A549 (cell line): ENCODE results near the gene LTB.

Experiments
- CHD2 ChIP-seq: fragments of 150-350 bp; IDR thresholded peaks from 2 replicates; pipeline ENCODE4 v1.6.1; 2014; ENCODE audit warnings: low read length; ENCODE audit not compliant: partially characterized antibody
- EP300 ChIP-seq, 2 experiments: fragments of >200 bp; sonication (Bioruptor Twin); formaldehyde crosslinking; IDR thresholded peaks; 2 replicates in 1 of 2; 3 replicates in 1 of 2; pipeline ENCODE4 v1.6.1; 2016 to 2017
- ESRRA ChIP-seq: fragments of 150-350 bp; IDR thresholded peaks from 2 replicates; pipeline ENCODE4 v1.6.1; 2014; ENCODE audit warnings: mild to moderate bottlenecking, low read length, borderline replicate concordance
- JUNB ChIP-seq: fragments of >200 bp; sonication (Bioruptor Twin); formaldehyde crosslinking; IDR thresholded peaks from 2 replicates; pipeline ENCODE4 v1.6.1; 2016
- MAZ ChIP-seq: fragments of 150-350 bp; IDR thresholded peaks from 2 replicates; pipeline ENCODE4 v1.6.1; 2014; ENCODE audit warnings: antibody characterized with exemption, low read depth, low read length, borderline replicate concordance
- NR3C1 ChIP-seq: fragments of >200 bp; sonication (Bioruptor Twin); formaldehyde crosslinking; IDR thresholded peaks from 3 replicates; pipeline ENCODE4 v1.6.1; 2017
- PHF8 ChIP-seq: fragments of 200-600 bp; sonication (generic); IDR thresholded peaks from 2 replicates; pipeline ENCODE4 v1.6.1; 2016; ENCODE audit warnings: low read depth, mild to moderate bottlenecking, antibody characterized with exemption, moderate library complexity, borderline replicate concordance
- POLR2A ChIP-seq: IDR thresholded peaks from 2 replicates; pipeline ENCODE4 v1.6.1; 2012; ENCODE audit warnings: mild to moderate bottlenecking, low read length
- POLR2AphosphoS2 ChIP-seq: conservative IDR thresholded peaks from 2 replicates; pipeline ENCODE4 v1.6.1; 2012; ENCODE audit warnings: low read length, improper control_type of control experiment, inconsistent platforms
- TF ChIP-seq, protein P1 (sequence below): fragments of 450-650 bp; IDR thresholded peaks from 2 replicates; pipeline ENCODE4 v1.6.1; 2014; ENCODE audit warnings: antibody characterized with exemption
- TF ChIP-seq, protein P2 (sequence below): fragments of >200 bp; sonication (Bioruptor Twin); formaldehyde crosslinking; IDR thresholded peaks from 3 replicates; pipeline ENCODE4 v1.5.1; 2016
- TF ChIP-seq, protein P3 (sequence below): IDR thresholded peaks from 2 replicates; pipeline ENCODE4 v1.6.1; 2012; ENCODE audit warnings: low read depth, borderline replicate concordance

DNA sequence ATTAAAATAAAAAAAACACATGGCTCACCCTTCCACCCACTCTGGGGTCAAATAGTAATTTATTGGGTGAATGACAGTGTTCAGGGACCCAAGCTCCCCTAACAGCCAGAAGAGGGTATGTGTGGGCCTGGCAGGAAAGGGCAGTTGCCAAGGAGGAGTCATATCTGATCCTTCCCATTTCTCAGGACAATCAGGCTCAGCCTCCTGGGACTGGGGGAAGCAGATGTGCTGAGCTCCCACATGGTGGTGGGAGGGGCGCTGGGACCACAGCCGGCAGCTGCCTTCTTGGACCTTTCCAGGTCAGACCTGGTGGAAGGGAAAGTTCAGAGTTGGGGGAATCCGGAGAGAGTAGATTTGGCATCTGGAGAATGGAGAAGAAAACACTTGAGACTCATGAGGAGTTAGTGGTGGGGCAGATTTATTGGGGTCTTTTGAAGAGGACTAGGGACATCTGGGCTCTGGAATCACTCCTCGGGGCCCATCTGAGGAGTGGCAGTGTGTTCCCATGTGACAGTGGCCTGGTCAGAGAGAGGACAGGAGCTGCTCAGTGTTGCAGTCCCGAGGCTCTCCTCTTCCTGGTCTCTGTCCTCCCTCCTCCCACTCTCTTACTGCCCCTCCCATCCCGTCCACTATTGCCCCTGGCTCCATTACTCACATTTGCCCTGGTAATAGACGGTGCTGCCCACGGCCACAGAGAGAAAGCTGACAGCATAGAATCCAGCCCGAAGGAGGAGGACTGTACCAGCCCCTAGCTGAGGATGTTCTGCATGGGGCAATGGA, 6.8 kb upstream of the LTB start:
- TF ChIP-seq CHD2 (no peak), MAZ (no peak), NR3C1 (no peak), JUNB (no peak), POLR2A (no peak), EP300 (IDR thresholded peaks at IDR 0.05) (no peak), POLR2AphosphoS2 (no peak), ESRRA (no peak), PHF8 (no peak)
- TF ChIP-seq, protein P1, sequence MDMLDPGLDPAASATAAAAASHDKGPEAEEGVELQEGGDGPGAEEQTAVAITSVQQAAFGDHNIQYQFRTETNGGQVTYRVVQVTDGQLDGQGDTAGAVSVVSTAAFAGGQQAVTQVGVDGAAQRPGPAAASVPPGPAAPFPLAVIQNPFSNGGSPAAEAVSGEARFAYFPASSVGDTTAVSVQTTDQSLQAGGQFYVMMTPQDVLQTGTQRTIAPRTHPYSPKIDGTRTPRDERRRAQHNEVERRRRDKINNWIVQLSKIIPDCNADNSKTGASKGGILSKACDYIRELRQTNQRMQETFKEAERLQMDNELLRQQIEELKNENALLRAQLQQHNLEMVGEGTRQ = no peak
- TF ChIP-seq, protein P2, sequence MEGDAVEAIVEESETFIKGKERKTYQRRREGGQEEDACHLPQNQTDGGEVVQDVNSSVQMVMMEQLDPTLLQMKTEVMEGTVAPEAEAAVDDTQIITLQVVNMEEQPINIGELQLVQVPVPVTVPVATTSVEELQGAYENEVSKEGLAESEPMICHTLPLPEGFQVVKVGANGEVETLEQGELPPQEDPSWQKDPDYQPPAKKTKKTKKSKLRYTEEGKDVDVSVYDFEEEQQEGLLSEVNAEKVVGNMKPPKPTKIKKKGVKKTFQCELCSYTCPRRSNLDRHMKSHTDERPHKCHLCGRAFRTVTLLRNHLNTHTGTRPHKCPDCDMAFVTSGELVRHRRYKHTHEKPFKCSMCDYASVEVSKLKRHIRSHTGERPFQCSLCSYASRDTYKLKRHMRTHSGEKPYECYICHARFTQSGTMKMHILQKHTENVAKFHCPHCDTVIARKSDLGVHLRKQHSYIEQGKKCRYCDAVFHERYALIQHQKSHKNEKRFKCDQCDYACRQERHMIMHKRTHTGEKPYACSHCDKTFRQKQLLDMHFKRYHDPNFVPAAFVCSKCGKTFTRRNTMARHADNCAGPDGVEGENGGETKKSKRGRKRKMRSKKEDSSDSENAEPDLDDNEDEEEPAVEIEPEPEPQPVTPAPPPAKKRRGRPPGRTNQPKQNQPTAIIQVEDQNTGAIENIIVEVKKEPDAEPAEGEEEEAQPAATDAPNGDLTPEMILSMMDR = no peak
- TF ChIP-seq, protein P3, sequence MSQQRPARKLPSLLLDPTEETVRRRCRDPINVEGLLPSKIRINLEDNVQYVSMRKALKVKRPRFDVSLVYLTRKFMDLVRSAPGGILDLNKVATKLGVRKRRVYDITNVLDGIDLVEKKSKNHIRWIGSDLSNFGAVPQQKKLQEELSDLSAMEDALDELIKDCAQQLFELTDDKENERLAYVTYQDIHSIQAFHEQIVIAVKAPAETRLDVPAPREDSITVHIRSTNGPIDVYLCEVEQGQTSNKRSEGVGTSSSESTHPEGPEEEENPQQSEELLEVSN = no peak
